HepG2 (cell line): ENCODE data around the gene MYH9. TPM values are rescaled to one million over a fixed set of nuclear protein-coding genes. Genes with fewer than 3 reads are reported as not detected.

Experiments used
- CCDC6 ChIP-seq: sonication (generic); formaldehyde crosslinking; IDR thresholded peaks from 2 replicates; pipeline ENCODE4 v1.8.1; 2022; ENCODE audit warnings: mild to moderate bottlenecking, missing genetic modification reagents, moderate library complexity
- CTCF ChIP-seq: sonication (generic); formaldehyde crosslinking; IDR thresholded peaks from 2 replicates; pipeline ENCODE4 v1.5.0; 2020; ENCODE audit warnings: mild to moderate bottlenecking, missing genetic modification reagents, moderate library complexity
- MED13 ChIP-seq: sonication (generic); formaldehyde crosslinking; IDR thresholded peaks from 2 replicates; pipeline ENCODE4 v1.5.0; 2020; ENCODE audit warnings: missing genetic modification reagents
- PCBP1 ChIP-seq: fragments of 200-400 bp; formaldehyde crosslinking; IDR thresholded peaks from 2 replicates; pipeline ENCODE4 v1.6.1; 2017; ENCODE audit warnings: mild to moderate bottlenecking, low read depth, low read length, borderline replicate concordance
- PRPF4 ChIP-seq: fragments of 200-400 bp; formaldehyde crosslinking; IDR thresholded peaks from 2 replicates; pipeline ENCODE4 v1.6.1; 2016; ENCODE audit warnings: low read length, low read depth; ENCODE audit not compliant: poor library complexity, severe bottlenecking
- RXRB ChIP-seq: IDR thresholded peaks from 2 replicates; pipeline ENCODE4 v1.6.1; 2016; ENCODE audit warnings: borderline replicate concordance, missing genetic modification reagents, missing compliant biosample characterization
- SIN3A ChIP-seq: IDR thresholded peaks from 2 replicates; pipeline ENCODE4 v1.6.1; 2011; ENCODE audit warnings: low read depth, mild to moderate bottlenecking, control low read depth, low read length, borderline replicate concordance
- THYN1 ChIP-seq: sonication (generic); formaldehyde crosslinking; IDR thresholded peaks from 2 replicates; pipeline ENCODE4 v1.8.1; 2023; ENCODE audit warnings: low read depth, mild to moderate bottlenecking, moderate library complexity, missing genetic modification reagents, borderline replicate concordance
- XRCC5 ChIP-seq: fragments of 200-400 bp; formaldehyde crosslinking; optimal IDR thresholded peaks from 2 replicates; pipeline ENCODE3; 2017; ENCODE audit warnings: mild to moderate bottlenecking, low read length
- ZFAT ChIP-seq: sonication (generic); formaldehyde crosslinking; conservative IDR thresholded peaks from 2 replicates; pipeline ENCODE4 v1.8.1; 2023; ENCODE audit warnings: missing genetic modification reagents, inconsistent platforms
- ZMAT5 ChIP-seq: sonication (generic); formaldehyde crosslinking; IDR thresholded peaks from 2 replicates; pipeline ENCODE4 v1.5.0; 2020; ENCODE audit warnings: mild to moderate bottlenecking, low read depth, missing genetic modification reagents, borderline replicate concordance
- ZNF230 ChIP-seq: sonication (generic); formaldehyde crosslinking; IDR thresholded peaks from 2 replicates; pipeline ENCODE4 v1.4.0; 2020; ENCODE audit warnings: mild to moderate bottlenecking, missing genetic modification reagents
- ZNF562 ChIP-seq: sonication (generic); formaldehyde crosslinking; IDR thresholded peaks from 2 replicates; pipeline ENCODE4 v1.8.0; 2022; ENCODE audit warnings: missing genetic modification reagents, borderline replicate concordance
- ZNF569 ChIP-seq: sonication (generic); formaldehyde crosslinking; IDR thresholded peaks from 2 replicates; pipeline ENCODE4 v1.5.0; 2020; ENCODE audit warnings: mild to moderate bottlenecking, missing genetic modification reagents, moderate library complexity, borderline replicate concordance
- ZNF7 ChIP-seq: IDR thresholded peaks from 2 replicates; pipeline ENCODE4 v1.6.1; 2016; ENCODE audit warnings: missing biosample characterization, missing genetic modification reagents
- ZNF740 ChIP-seq: sonication (generic); formaldehyde crosslinking; IDR thresholded peaks from 2 replicates; pipeline ENCODE4 v1.4.0; 2020; ENCODE audit warnings: missing genetic modification reagents
- ZNF83 ChIP-seq: sonication (generic); formaldehyde crosslinking; IDR thresholded peaks from 2 replicates; pipeline ENCODE4 v1.4.0; 2020; ENCODE audit warnings: missing genetic modification reagents, mild to moderate bottlenecking, borderline replicate concordance
- ZSCAN21 ChIP-seq: sonication (generic); formaldehyde crosslinking; IDR thresholded peaks from 2 replicates; pipeline ENCODE4 v1.8.0; 2022; ENCODE audit warnings: mild to moderate bottlenecking, missing genetic modification reagents, moderate library complexity, borderline replicate concordance
- polyA plus RNA-seq, 8 experiments: library from polyadenylated mRNA; depleted of rRNA in 3 of 8; stranded (reverse) in 7 of 8; unstranded in 1 of 8; fragments of >200 nt; fragmentation: Illumina TruSeq in 4 of 8; extraction: Trizol in 4 of 8; gene quantifications; 2 replicates each; pipeline versions ENCODE4 v1.2.1 to v1.2.3, GENCODE V29; 2011 to 2016; ENCODE audit warnings: low read depth in 4 of 8, missing spikeins in 1 of 8, mixed read lengths in 1 of 8; ENCODE audit not compliant: insufficient read depth in 1 of 8
- total RNA-seq, 5 experiments: library from RNA; depleted of rRNA; stranded (reverse); fragments of >200 nt; fragmentation: Illumina TruSeq; extraction: Trizol; gene quantifications; 2 replicates each; pipeline ENCODE4 v1.2.3, GENCODE V29; 2016; ENCODE audit warnings: low read depth in 1 of 5
- TF ChIP-seq, protein P1 (sequence below): IDR thresholded peaks from 2 replicates; pipeline ENCODE4 v1.6.1; 2018; ENCODE audit warnings: missing genetic modification reagents
- TF ChIP-seq, protein P2 (sequence below): sonication (generic); formaldehyde crosslinking; IDR thresholded peaks from 2 replicates; pipeline ENCODE4 v1.4.0; 2020; ENCODE audit warnings: mild to moderate bottlenecking, missing genetic modification reagents
- TF ChIP-seq, protein P3 (sequence below): IDR thresholded peaks from 2 replicates; pipeline ENCODE4 v1.6.1; 2016
- TF ChIP-seq, protein P4 (sequence below): sonication (generic); formaldehyde crosslinking; IDR thresholded peaks from 2 replicates; pipeline ENCODE4 v1.4.0; 2020; ENCODE audit warnings: missing genetic modification reagents

MYH9 gene
- total and polyA plus RNA-seq, 2 of the 13 experiments (the other 11 are each of a cell fraction or from before 2014, with no cell fraction given) = 50.7 to 98.5 TPM

DNA sequence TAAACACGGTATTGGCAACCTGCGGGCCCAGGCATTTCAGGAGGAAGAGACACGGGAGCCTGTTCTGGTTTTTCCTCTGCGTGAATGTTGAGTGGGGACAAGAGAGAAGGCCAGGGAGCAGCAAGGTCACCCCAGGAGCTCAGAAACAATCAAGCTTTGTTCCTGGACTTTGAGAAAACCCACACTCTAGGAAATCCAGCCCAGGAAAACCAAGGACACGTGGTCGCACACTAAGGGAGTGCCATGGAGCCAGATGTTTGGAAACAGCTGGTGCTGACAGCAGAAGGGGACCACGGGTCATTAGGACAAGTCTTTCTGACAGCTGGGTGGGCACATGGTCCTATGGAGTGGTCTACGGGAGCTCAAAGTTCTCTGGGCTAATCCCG, 44.1 kb downstream of the MYH9 start (continued):
- TF ChIP-seq ZFAT (CRISPR knock-in tag) (no peak), CTCF (CRISPR knock-in tag) (0 out of 2 replicates have a peak, but pooled peaks have one; percentile 7), MED13 (CRISPR knock-in tag) (no peak), ZNF569 (no peak), THYN1 (CRISPR knock-in tag) (0 out of 2 replicates have a peak, but pooled peaks have one; percentile 39), ZMAT5 (CRISPR knock-in tag) (no peak), ZSCAN21 (CRISPR knock-in tag) (no peak), ZNF562 (CRISPR knock-in tag) (no peak), CCDC6 (no peak), XRCC5 (no peak), SIN3A (peak; percentile 94), ZNF83 (CRISPR knock-in tag) (no peak), ZNF230 (CRISPR knock-in tag) (no peak), ZNF740 (CRISPR knock-in tag) (no peak), PRPF4 (no peak), RXRB (peak; percentile 76), ZNF7 (CRISPR knock-in tag) (no peak), PCBP1 (no peak)
- TF ChIP-seq, protein P1, sequence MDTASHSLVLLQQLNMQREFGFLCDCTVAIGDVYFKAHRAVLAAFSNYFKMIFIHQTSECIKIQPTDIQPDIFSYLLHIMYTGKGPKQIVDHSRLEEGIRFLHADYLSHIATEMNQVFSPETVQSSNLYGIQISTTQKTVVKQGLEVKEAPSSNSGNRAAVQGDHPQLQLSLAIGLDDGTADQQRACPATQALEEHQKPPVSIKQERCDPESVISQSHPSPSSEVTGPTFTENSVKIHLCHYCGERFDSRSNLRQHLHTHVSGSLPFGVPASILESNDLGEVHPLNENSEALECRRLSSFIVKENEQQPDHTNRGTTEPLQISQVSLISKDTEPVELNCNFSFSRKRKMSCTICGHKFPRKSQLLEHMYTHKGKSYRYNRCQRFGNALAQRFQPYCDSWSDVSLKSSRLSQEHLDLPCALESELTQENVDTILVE (CRISPR knock-in tag) = 0 out of 2 replicates have a peak, but pooled peaks have one; percentile 36
- TF ChIP-seq, protein P2, sequence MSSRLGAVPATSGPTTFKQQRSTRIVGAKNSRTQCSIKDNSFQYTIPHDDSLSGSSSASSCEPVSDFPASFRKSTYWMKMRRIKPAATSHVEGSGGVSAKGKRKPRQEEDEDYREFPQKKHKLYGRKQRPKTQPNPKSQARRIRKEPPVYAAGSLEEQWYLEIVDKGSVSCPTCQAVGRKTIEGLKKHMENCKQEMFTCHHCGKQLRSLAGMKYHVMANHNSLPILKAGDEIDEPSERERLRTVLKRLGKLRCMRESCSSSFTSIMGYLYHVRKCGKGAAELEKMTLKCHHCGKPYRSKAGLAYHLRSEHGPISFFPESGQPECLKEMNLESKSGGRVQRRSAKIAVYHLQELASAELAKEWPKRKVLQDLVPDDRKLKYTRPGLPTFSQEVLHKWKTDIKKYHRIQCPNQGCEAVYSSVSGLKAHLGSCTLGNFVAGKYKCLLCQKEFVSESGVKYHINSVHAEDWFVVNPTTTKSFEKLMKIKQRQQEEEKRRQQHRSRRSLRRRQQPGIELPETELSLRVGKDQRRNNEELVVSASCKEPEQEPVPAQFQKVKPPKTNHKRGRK (CRISPR knock-in tag) = no peak
- TF ChIP-seq, protein P3, sequence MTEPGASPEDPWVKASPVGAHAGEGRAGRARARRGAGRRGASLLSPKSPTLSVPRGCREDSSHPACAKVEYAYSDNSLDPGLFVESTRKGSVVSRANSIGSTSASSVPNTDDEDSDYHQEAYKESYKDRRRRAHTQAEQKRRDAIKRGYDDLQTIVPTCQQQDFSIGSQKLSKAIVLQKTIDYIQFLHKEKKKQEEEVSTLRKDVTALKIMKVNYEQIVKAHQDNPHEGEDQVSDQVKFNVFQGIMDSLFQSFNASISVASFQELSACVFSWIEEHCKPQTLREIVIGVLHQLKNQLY = 0 out of 2 replicates have a peak, but pooled peaks have one; percentile 53
- TF ChIP-seq, protein P4, sequence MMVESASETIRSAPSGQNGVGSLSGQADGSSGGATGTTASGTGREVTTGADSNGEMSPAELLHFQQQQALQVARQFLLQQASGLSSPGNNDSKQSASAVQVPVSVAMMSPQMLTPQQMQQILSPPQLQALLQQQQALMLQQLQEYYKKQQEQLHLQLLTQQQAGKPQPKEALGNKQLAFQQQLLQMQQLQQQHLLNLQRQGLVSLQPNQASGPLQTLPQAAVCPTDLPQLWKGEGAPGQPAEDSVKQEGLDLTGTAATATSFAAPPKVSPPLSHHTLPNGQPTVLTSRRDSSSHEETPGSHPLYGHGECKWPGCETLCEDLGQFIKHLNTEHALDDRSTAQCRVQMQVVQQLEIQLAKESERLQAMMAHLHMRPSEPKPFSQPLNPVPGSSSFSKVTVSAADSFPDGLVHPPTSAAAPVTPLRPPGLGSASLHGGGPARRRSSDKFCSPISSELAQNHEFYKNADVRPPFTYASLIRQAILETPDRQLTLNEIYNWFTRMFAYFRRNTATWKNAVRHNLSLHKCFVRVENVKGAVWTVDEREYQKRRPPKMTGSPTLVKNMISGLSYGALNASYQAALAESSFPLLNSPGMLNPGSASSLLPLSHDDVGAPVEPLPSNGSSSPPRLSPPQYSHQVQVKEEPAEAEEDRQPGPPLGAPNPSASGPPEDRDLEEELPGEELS (CRISPR knock-in tag) = peak; percentile 75
